GM12864 (cell line): ENCODE data around the gene SCNN1G.

Experiments used
- DNase-seq: peaks from one replicate; pipeline ENCODE4 v3.0.0-alpha.2; 2011; ENCODE audit warnings: low read depth
- H3K4me3 ChIP-seq: 2 replicates; pipeline ENCODE4 v1.5.1; 2011; ENCODE audit warnings: mild to moderate bottlenecking, low read depth, low read length, control low read depth
- CTCF ChIP-seq: IDR thresholded peaks from 2 replicates; pipeline ENCODE4 v1.5.1; 2011; ENCODE audit warnings: low read depth, mild to moderate bottlenecking, moderate library complexity, low read length, control low read depth, inconsistent platforms; ENCODE audit errors: missing control alignments

Gene SCNN1G

GRCh38 chr16:23215435-23215834 is 32.9 kb downstream of the SCNN1G start:
- no peak for DNase-seq
- no peak overlapping the region for H3K4me3 ChIP-seq
- no peak for TF ChIP-seq CTCF

- DNase-seq: no peak
- no peak for TF ChIP-seq CTCF
- no peak overlapping the region for H3K4me3 ChIP-seq
These were observed 34.2 kb downstream of the SCNN1G start for GRCh38 chr16:23216658-23217246.

GRCh38 chr16:23217646-23218045 is 35.1 kb downstream of the SCNN1G start:
- TF ChIP-seq CTCF: no peak
- no peak for DNase-seq
- H3K4me3 ChIP-seq: no peak overlapping the region

GRCh38 chr16:23222929-23223328 is 40.4 kb downstream of the SCNN1G start:
- DNase-seq: no peak
- no peak for TF ChIP-seq CTCF
- H3K4me3 ChIP-seq: no peak overlapping the region

- no peak for DNase-seq
- H3K4me3 ChIP-seq: no peak overlapping the region
- no peak for TF ChIP-seq CTCF
These were observed 40.8 kb downstream of the SCNN1G start for GRCh38 chr16:23223368-23223767.

- TF ChIP-seq CTCF: no peak
- no peak overlapping the region for H3K4me3 ChIP-seq
- DNase-seq: no peak
These were observed 42.6 kb downstream of the SCNN1G start for GRCh38 chr16:23225109-23225508.

- DNase-seq: no peak
- TF ChIP-seq CTCF: no peak
- no peak overlapping the region for H3K4me3 ChIP-seq
These were observed 43.1 kb downstream of the SCNN1G start for GRCh38 chr16:23225634-23226033.
